H1 (cell line): ENCODE data around the gene RAB11B. TPM values are rescaled to one million over a fixed set of nuclear protein-coding genes. Genes with fewer than 3 reads are reported as not detected.
A peak's percentile ranks its signal among the peaks of the same experiment; 100 is the strongest.
"Not testable (repeated sequence)": the region's sequence is repeated elsewhere in the genome, so short reads cannot be mapped to it uniquely, and the experiment has no call there.

Source experiments
- CTCF ChIA-PET: fragments of 300-600 bp; sonication (Branson Sonifier 250); formaldehyde crosslinking; loops from one replicate; lab custom pipeline; 2021; ENCODE audit not compliant: partially characterized antibody; lab: Charles Lee
- POLR2A ChIA-PET: fragments of 300-600 bp; sonication (Branson Sonifier 250); formaldehyde crosslinking; loops from one replicate; lab custom pipeline; 2021; ENCODE audit warnings: inconsistent platforms; ENCODE audit not compliant: partially characterized antibody; lab: Charles Lee
- DNase-seq, 2 experiments: peaks; one replicate each; pipeline versions ENCODE4 v3.0.0 to v3.0.0-alpha.2; 2010 to 2022; ENCODE audit warnings: low spot score in 2 of 2, low read depth in 1 of 2, mixed read lengths in 1 of 2
- FAIRE-seq: peaks from 2 replicates; lab custom pipeline; 2011; peaks lifted over from hg19 to GRCh38; lab: Jason Lieb, UNC
- H2AFZ ChIP-seq: 2 replicates; pipeline ENCODE4 v1.8.1; 2012; ENCODE audit warnings: low read length, inconsistent platforms
- H2AK5ac ChIP-seq: 2 replicates; pipeline ENCODE4 v1.6.1; 2013; ENCODE audit warnings: low read depth, low read length
- H2BK120ac ChIP-seq: replicated peaks from 2 replicates; pipeline ENCODE3; 2013; ENCODE audit warnings: low read depth, low read length, inconsistent platforms
- H2BK12ac ChIP-seq: 2 replicates; pipeline ENCODE4 v1.6.1; 2013; ENCODE audit warnings: low read depth, low read length
- H2BK15ac ChIP-seq: 2 replicates; pipeline ENCODE4 v1.6.1; 2013; ENCODE audit warnings: low read length
- H2BK20ac ChIP-seq: 2 replicates; pipeline ENCODE4 v1.6.1; 2013; ENCODE audit warnings: low read length
- H2BK5ac ChIP-seq: 2 replicates; pipeline ENCODE4 v1.6.1; 2013; ENCODE audit warnings: low read depth, low read length
- H3K14ac ChIP-seq: 2 replicates; pipeline ENCODE4 v1.6.1; 2013; ENCODE audit warnings: inconsistent platforms; ENCODE audit not compliant: insufficient read length
- H3K18ac ChIP-seq: 2 replicates; pipeline ENCODE4 v1.6.1; 2013; ENCODE audit warnings: low read length; ENCODE audit errors: extremely low read depth
- H3K23ac ChIP-seq: 2 replicates; pipeline ENCODE4 v1.6.1; 2013; ENCODE audit warnings: inconsistent platforms; ENCODE audit not compliant: insufficient read length
- H3K23me2 ChIP-seq: 2 replicates; pipeline ENCODE4 v1.6.1; 2013; ENCODE audit warnings: low read depth, low read length
- H3K27ac ChIP-seq: 2 replicates; pipeline ENCODE4 v1.6.1; 2011; ENCODE audit warnings: low read depth, low read length, inconsistent platforms
- H3K27me3 ChIP-seq, 4 experiments: replicated peaks in 1 of 4; 1 replicate in 1 of 4; 2 replicates in 3 of 4; pipeline versions ENCODE4 v1.6.1 to v1.8.1; 2011 to 2013; ENCODE audit warnings: low read length in 3 of 4, mild to moderate bottlenecking in 3 of 4, inconsistent platforms in 2 of 4, mixed read lengths in 2 of 4, moderate library complexity in 1 of 4; ENCODE audit not compliant: control insufficient read depth in 3 of 4, insufficient read depth in 3 of 4; ENCODE audit errors: extremely low read depth in 1 of 4
- H3K36me3 ChIP-seq, 4 experiments: 2 replicates each; pipeline versions ENCODE4 v1.6.1 to v1.8.1; 2011 to 2013; ENCODE audit warnings: mild to moderate bottlenecking in 4 of 4, low read length in 3 of 4, moderate library complexity in 2 of 4, control low read depth in 1 of 4, inconsistent platforms in 1 of 4; ENCODE audit not compliant: insufficient read depth in 4 of 4, control insufficient read depth in 2 of 4
- H3K4ac ChIP-seq: replicated peaks from 2 replicates; pipeline ENCODE3; 2013; ENCODE audit warnings: low read length, low read depth, mixed read lengths, inconsistent platforms; ENCODE audit not compliant: insufficient read length
- H3K4me1 ChIP-seq, 4 experiments: replicated peaks in 1 of 4; 1 replicate in 1 of 4; 2 replicates in 3 of 4; pipeline versions ENCODE4 v1.6.1 to v1.8.1; 2011 to 2013; ENCODE audit warnings: low read length in 3 of 4, inconsistent platforms in 2 of 4, mixed read lengths in 1 of 4; ENCODE audit not compliant: insufficient read depth in 4 of 4, control insufficient read depth in 3 of 4
- H3K4me2 ChIP-seq, 2 experiments: 2 replicates each; pipeline versions ENCODE4 v1.6.1 to v1.8.1; 2011 to 2013; ENCODE audit warnings: low read depth in 2 of 2, low read length in 2 of 2, control low read depth in 1 of 2, inconsistent platforms in 1 of 2, mild to moderate bottlenecking in 1 of 2; ENCODE audit not compliant: insufficient read depth in 1 of 2
- H3K4me3 ChIP-seq, 4 experiments: fragments of 200-600, 300-600 bp in 1 of 4; sonication (generic), shearing (Covaris generic), sonication (Bioruptor Twin) in 1 of 4; 2 replicates each; pipeline versions ENCODE4 v1.5.1 to v1.8.1; 2011 to 2016; ENCODE audit warnings: low read length in 4 of 4, low read depth in 3 of 4, control low read depth in 2 of 4, inconsistent platforms in 2 of 4, mild to moderate bottlenecking in 2 of 4, mixed read lengths in 1 of 4, moderate library complexity in 1 of 4; ENCODE audit not compliant: insufficient read depth in 2 of 4; ENCODE audit errors: extremely low read depth in 1 of 4
- H3K56ac ChIP-seq: replicated peaks from 2 replicates; pipeline ENCODE3; 2013; ENCODE audit warnings: low read depth, mild to moderate bottlenecking, mixed read lengths, low read length, inconsistent platforms; ENCODE audit not compliant: insufficient read length
- H3K79me1 ChIP-seq: 2 replicates; pipeline ENCODE4 v1.6.1; 2013; ENCODE audit warnings: low read depth, low read length, control low read depth
- H3K79me2 ChIP-seq, 2 experiments: 2 replicates each; pipeline versions ENCODE4 v1.6.1 to v1.8.1; 2012 to 2013; ENCODE audit warnings: low read length in 2 of 2, mild to moderate bottlenecking in 2 of 2, inconsistent platforms in 1 of 2; ENCODE audit not compliant: insufficient read depth in 2 of 2, control insufficient read depth in 1 of 2
- H3K9ac ChIP-seq, 4 experiments: replicated peaks in 1 of 4; 1 replicate in 1 of 4; 2 replicates in 3 of 4; pipeline versions ENCODE4 v1.6.1 to v1.8.1; 2011 to 2013; ENCODE audit warnings: low read depth in 3 of 4, low read length in 3 of 4, control low read depth in 2 of 4, mild to moderate bottlenecking in 2 of 4, moderate library complexity in 2 of 4, inconsistent platforms in 1 of 4; ENCODE audit errors: extremely low read depth in 1 of 4
- H3K9me3 ChIP-seq, 2 experiments: 2 replicates each; pipeline versions ENCODE4 v1.6.1 to v1.8.1; 2012 to 2013; ENCODE audit warnings: mild to moderate bottlenecking in 2 of 2, moderate library complexity in 2 of 2, control low read depth in 1 of 2, inconsistent platforms in 1 of 2, low read depth in 1 of 2, low read length in 1 of 2, mixed read lengths in 1 of 2; ENCODE audit not compliant: insufficient read depth in 2 of 2
- H4K20me1 ChIP-seq, 2 experiments: replicated peaks in 1 of 2; 2 replicates each; pipeline versions ENCODE3 to v1.8.1; 2011 to 2013; ENCODE audit warnings: inconsistent platforms in 2 of 2, low read length in 2 of 2, mild to moderate bottlenecking in 1 of 2; ENCODE audit not compliant: insufficient read depth in 2 of 2, control insufficient read depth in 1 of 2
- H4K5ac ChIP-seq: 2 replicates; pipeline ENCODE4 v1.6.1; 2013; ENCODE audit warnings: low read length, low read depth, mixed read lengths, inconsistent platforms; ENCODE audit not compliant: insufficient read length
- H4K8ac ChIP-seq: 2 replicates; pipeline ENCODE4 v1.8.0; 2013; ENCODE audit warnings: mild to moderate bottlenecking, moderate library complexity, low read length, inconsistent platforms; ENCODE audit not compliant: insufficient read depth; ENCODE audit errors: extremely low read depth
- H4K91ac ChIP-seq: replicated peaks from 2 replicates; pipeline ENCODE3; 2013; ENCODE audit warnings: low read length, mixed read lengths, inconsistent platforms; ENCODE audit not compliant: insufficient read length
- BRCA1 ChIP-seq: IDR thresholded peaks from 2 replicates; pipeline ENCODE4 v1.6.1; 2012; ENCODE audit warnings: low read depth, low read length, improper control_type of control experiment
- RAD21 ChIP-seq, 2 experiments: IDR thresholded peaks in 1 of 2; conservative IDR thresholded peaks in 1 of 2; 2 replicates each; pipeline ENCODE4 v1.6.1; 2011; ENCODE audit warnings: low read depth in 2 of 2, low read length in 2 of 2, improper control_type of control experiment in 1 of 2, inconsistent platforms in 1 of 2, mild to moderate bottlenecking in 1 of 2, moderate library complexity in 1 of 2
- SRF ChIP-seq: IDR thresholded peaks from 2 replicates; pipeline ENCODE4 v1.6.1; 2011; ENCODE audit warnings: mild to moderate bottlenecking, low read depth, low read length, moderate library complexity
- WGBS, 2 experiments: shearing (Covaris generic) in 1 of 2; methylation state at CpG; one replicate each; pipeline versions ENCODE4 v1.1.6 to v1.1.7; 2013 to 2015; ENCODE audit warnings: low lambda C conversion rate in 2 of 2, mixed read lengths in 2 of 2, inconsistent platforms in 1 of 2, low coverage in 1 of 2, missing lambda C conversion rate in 1 of 2; ENCODE audit not compliant: insufficient replicate concordance in 2 of 2, insufficient coverage in 1 of 2, insufficient read length in 1 of 2; ENCODE audit errors: extremely low coverage in 1 of 2, missing lambda C conversion rate in 1 of 2; 5-methylcytosine and 5-hydroxymethylcytosine counted together
- polyA plus RNA-seq, 7 experiments: library from polyadenylated mRNA; depleted of rRNA in 3 of 7; stranded (reverse) in 5 of 7; unstranded in 2 of 7; fragments of >200 nt in 5 of 7; fragments of 200-250 nt in 2 of 7; gene quantifications; 1 replicate in 5 of 7; 2 replicates in 1 of 7; 4 replicates in 1 of 7; pipeline versions ENCODE4 v1.2.1 to v1.2.3, GENCODE V29; 2011 to 2013; ENCODE audit warnings: missing spikeins in 2 of 7, mixed read lengths in 2 of 7
- total RNA-seq: library from RNA; stranded (reverse); fragmentation: NEBNext Ultra II Directional; extraction: Animal tissue kit (Norgen Biotek cat#: 25700); gene quantifications from 2 replicates; pipeline ENCODE4 v1.2.1, GENCODE V29; 2021

RAB11B gene
- total and polyA plus RNA-seq, 2 of the 8 experiments (the other 6 are each of a cell fraction or from before 2014, with no cell fraction given): 50.2 to 85.8 TPM

GRCh38 chr19:8389891-8390616 is at the start of gene RAB11B (continued):
- TF ChIP-seq RAD21 (IDR thresholded peaks at IDR 0.05 in 1 of 2, conservative IDR thresholded peaks at IDR 0.05 in 1 of 2; ENCODE audit: low read depth in 2 of 2, low read length in 2 of 2): no peak
- TF ChIP-seq BRCA1: peak; percentile 59; the same call in 1 of the 2 replicates
- TF ChIP-seq SRF: peak; percentile 98

GRCh38 chr19:8341504-8341903 is 48.7 kb upstream of the RAB11B start:
- H3K23me2 ChIP-seq, H2BK5ac ChIP-seq, H3K79me1 ChIP-seq, H3K36me3 ChIP-seq, H4K91ac ChIP-seq, H3K27me3 ChIP-seq, H3K9me3 ChIP-seq, H3K56ac ChIP-seq, H2BK20ac ChIP-seq, H3K9ac ChIP-seq, H2AK5ac ChIP-seq, H3K18ac ChIP-seq, H2BK12ac ChIP-seq, FAIRE-seq, H3K14ac ChIP-seq, H3K4me2 ChIP-seq, H3K23ac ChIP-seq, H3K4ac ChIP-seq, DNase-seq, H3K27ac ChIP-seq, H3K4me1 ChIP-seq, H4K5ac ChIP-seq, H2BK15ac ChIP-seq, H3K79me2 ChIP-seq, H4K20me1 ChIP-seq, H2AFZ ChIP-seq, H3K4me3 ChIP-seq, H4K8ac ChIP-seq, H2BK120ac ChIP-seq: not testable (repeated sequence)
- POLR2A ChIA-PET: interaction anchor here (0.6 to 27.1 kb wide), 6 partner anchors 10 to 199 kb away, joined by 3 to 583 read pairs (median 4); partner anchors contain the start of genes ANGPTL4, CD320, NDUFA7 and RAB11B
- CTCF ChIA-PET: interaction anchor here (0.6 to 8.2 kb wide), 9 partner anchors 11 to 301 kb away, joined by 3 to 68 read pairs (median 4); partner anchors contain the start of gene ANGPTL4
- 93% methylated on average over 4 of the region's 4 CpGs; no CpG with 5 or more reads in 1 of the 2 experiments for WGBS, 2 experiments
